Measurements from ENCODE around the gene AGAP5. TPM values are rescaled to one million over a fixed set of nuclear protein-coding genes. Genes with fewer than 3 reads are reported as not detected.
"Not testable (repeated sequence)": the region's sequence is repeated elsewhere in the genome, so short reads cannot be mapped to it uniquely, and the experiment has no call there.

The AGAP5 gene
- total and polyA plus RNA-seq, 11 donors = 1.2 to 6.2 (median 3.3) TPM

- TF ChIP-seq POLR2A (IDR thresholded peaks at IDR 0.05) (no peak), CTCF (IDR thresholded peaks at IDR 0.05) (peak in 1 of 12 donors; percentile 6)
- DNase-seq = no peak
- Histone ChIP-seq H3K4me3 (peak overlapping the region; percentile 66 to 98 (median 82)), H3K9me3 (no peaks in the 10 kb centered on the region), H3K36me3 (peaks cover 0 to 37% (median 33%) of the 10 kb centered on the region in 9 donors), H3K27ac (peak overlapping the region; percentile 86 to 98 (median 92)), H3K27me3 (no peaks in the 10 kb centered on the region), H3K4me1 (peaks cover 0 to 40% (median 32%) of the 10 kb centered on the region in 12 donors)
- 35 to 39% (median 39%) methylated on average over 6 of the region's 6 CpGs for WGBS, 4 donors
- no peak for ATAC-seq
- intact Hi-C loops (cut with DNase I) = loop anchor here in 1 of 10 donors (10.0 kb wide), 1 partner anchor 89 kb away; the partner anchor contains the start of gene SYNPO2L
Measured at GRCh38 chr10:73743327-73743904, 45.5 kb upstream of the AGAP5 start.

- WGBS, 4 donors = 90 to 96% (median 91%) methylated on average over 5 of the region's 5 CpGs
- intact Hi-C loops (cut with DNase I) = loop anchor here in 1 of 10 donors (10.0 kb wide), 1 partner anchor 88 kb away; the partner anchor contains the start of gene SYNPO2L
- Histone ChIP-seq H3K27ac (no peak overlapping the region), H3K9me3 (no peaks in the 10 kb centered on the region), H3K27me3 (no peaks in the 10 kb centered on the region), H3K36me3 (peaks cover 0 to 35% (median 28%) of the 10 kb centered on the region in 9 donors), H3K4me1 (peaks cover 0 to 38% (median 32%) of the 10 kb centered on the region in 12 donors), H3K4me3 (no peak overlapping the region)
- DNase-seq (no peak), ATAC-seq (no peak)
- no peak for TF ChIP-seq POLR2A (IDR thresholded peaks at IDR 0.05)
- TF ChIP-seq CTCF (IDR thresholded peaks at IDR 0.05) = no peak
Measured at GRCh38 chr10:73742454-73742734, 44.5 kb upstream of the AGAP5 start.

GRCh38 chr10:73740501-73741254 lies 42.8 kb upstream of the AGAP5 start:
- not testable (repeated sequence) for ATAC-seq, DNase-seq, H3K9me3 ChIP-seq, H3K27me3 ChIP-seq, H3K27ac ChIP-seq, H3K4me3 ChIP-seq
- Histone ChIP-seq H3K36me3 (peaks cover 0 to 38% (median 29%) of the 10 kb centered on the region in 9 donors), H3K4me1 (peaks cover 0 to 28% (median 20%) of the 10 kb centered on the region in 12 donors)
- intact Hi-C loops (cut with DNase I) = loop anchor here in 1 of 10 donors (10.0 kb wide), 1 partner anchor 86 kb away; the partner anchor contains the start of gene SYNPO2L
- WGBS, 4 donors = 92 to 97% (median 94%) methylated on average over 17 to 18 of the region's 18 CpGs

- 78 to 87% (median 81%) methylated on average over 5 of the region's 5 CpGs for WGBS, 4 donors
- DNase-seq (peak in 1 of 5 donors; percentile 45), ATAC-seq (no peak)
- TF ChIP-seq CTCF (IDR thresholded peaks at IDR 0.05) (no peak), POLR2A (IDR thresholded peaks at IDR 0.05) (no peak)
- Histone ChIP-seq H3K4me3 (no peak overlapping the region), H3K27ac (no peak overlapping the region), H3K4me1 (peaks cover 5 to 42% (median 19%) of the 10 kb centered on the region in 12 donors), H3K9me3 (no peaks in the 10 kb centered on the region), H3K27me3 (no peaks in the 10 kb centered on the region), H3K36me3 (peaks cover 0 to 64% (median 42%) of the 10 kb centered on the region in 9 donors)
- intact Hi-C loops (cut with DNase I) = loop anchor here in 3 of 10 donors (5.0 to 10.0 kb wide), 2 partner anchors 80 to 83 kb away; partner anchors contain the start of gene SYNPO2L (in 1 of the 3)
Measured at GRCh38 chr10:73734796-73735305, 36.9 kb upstream of the AGAP5 start.

Data from heart left ventricle (tissue), 16 donors.